SU-DHL-6 (cell line): ENCODE data around the gene EHBP1L1.

Experiments
- EZH2phosphoT487 ChIP-seq: fragments of 200-600 bp; sonication (generic), shearing (Covaris generic); conservative IDR thresholded peaks from 2 replicates; pipeline ENCODE4 v1.6.1; 2018; ENCODE audit warnings: mild to moderate bottlenecking, antibody characterized with exemption, low read length, moderate library complexity, mixed read lengths
- TF ChIP-seq, protein P1 (sequence below): fragments of 200-600 bp; sonication (generic); IDR thresholded peaks from one replicate; pipeline ENCODE4 v1.5.1; 2017; ENCODE audit warnings: antibody characterized with exemption, mild to moderate bottlenecking, low read length, moderate library complexity; ENCODE audit not compliant: insufficient read depth, poor library complexity, severe bottlenecking

DNA sequence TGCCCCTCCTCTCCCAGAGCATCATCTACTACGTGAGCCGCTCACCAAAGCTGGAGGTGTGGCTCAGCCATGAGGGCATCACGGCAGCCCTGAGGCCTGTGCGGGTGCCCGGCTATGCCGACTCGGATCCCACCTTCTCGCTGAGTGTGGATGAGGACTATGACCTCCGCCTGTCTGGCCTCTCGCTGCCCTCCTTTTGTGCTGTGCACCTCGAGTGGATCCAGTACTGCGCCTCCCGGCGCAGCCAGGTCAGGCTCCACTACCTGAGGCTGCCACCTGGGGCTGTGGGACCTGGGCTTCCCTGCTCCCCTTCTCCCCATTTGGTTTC lies 58.2 kb downstream of the EHBP1L1 start:
- TF ChIP-seq, protein P1, sequence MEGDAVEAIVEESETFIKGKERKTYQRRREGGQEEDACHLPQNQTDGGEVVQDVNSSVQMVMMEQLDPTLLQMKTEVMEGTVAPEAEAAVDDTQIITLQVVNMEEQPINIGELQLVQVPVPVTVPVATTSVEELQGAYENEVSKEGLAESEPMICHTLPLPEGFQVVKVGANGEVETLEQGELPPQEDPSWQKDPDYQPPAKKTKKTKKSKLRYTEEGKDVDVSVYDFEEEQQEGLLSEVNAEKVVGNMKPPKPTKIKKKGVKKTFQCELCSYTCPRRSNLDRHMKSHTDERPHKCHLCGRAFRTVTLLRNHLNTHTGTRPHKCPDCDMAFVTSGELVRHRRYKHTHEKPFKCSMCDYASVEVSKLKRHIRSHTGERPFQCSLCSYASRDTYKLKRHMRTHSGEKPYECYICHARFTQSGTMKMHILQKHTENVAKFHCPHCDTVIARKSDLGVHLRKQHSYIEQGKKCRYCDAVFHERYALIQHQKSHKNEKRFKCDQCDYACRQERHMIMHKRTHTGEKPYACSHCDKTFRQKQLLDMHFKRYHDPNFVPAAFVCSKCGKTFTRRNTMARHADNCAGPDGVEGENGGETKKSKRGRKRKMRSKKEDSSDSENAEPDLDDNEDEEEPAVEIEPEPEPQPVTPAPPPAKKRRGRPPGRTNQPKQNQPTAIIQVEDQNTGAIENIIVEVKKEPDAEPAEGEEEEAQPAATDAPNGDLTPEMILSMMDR: no peak
- TF ChIP-seq EZH2phosphoT487: no peak
